NCI-H1436 (cell line): ENCODE results near the gene SPTLC1.

ENCODE experiments used
- DNase-seq: peaks from one replicate; lab custom pipeline; 2025; lab: John Stamatoyannopoulos, UW

Gene SPTLC1

GRCh38 chr9:92095236-92095635 is 20.0 kb downstream of the SPTLC1 start:
- DNase-seq, result no peak

GRCh38 chr9:92094655-92095054 is 20.6 kb downstream of the SPTLC1 start:
- no peak for DNase-seq

- no peak for DNase-seq
These were observed 37.3 kb downstream of the SPTLC1 start for GRCh38 chr9:92077888-92078287.

GRCh38 chr9:92071634-92072033 is 43.6 kb downstream of the SPTLC1 start:
- DNase-seq, result no peak

GRCh38 chr9:92066168-92066567 is 49.0 kb downstream of the SPTLC1 start:
- DNase-seq, result no peak

GRCh38 chr9:92064711-92065110 is 50.5 kb downstream of the SPTLC1 start:
- no peak for DNase-seq

GRCh38 chr9:92061184-92061583 is 54.0 kb downstream of the SPTLC1 start:
- no peak for DNase-seq

GRCh38 chr9:92059661-92060060 is 55.6 kb downstream of the SPTLC1 start:
- no peak for DNase-seq

GRCh38 chr9:92058723-92059444 is 56.3 kb downstream of the SPTLC1 start:
- peak; percentile 34 for DNase-seq

- no peak for DNase-seq
These were observed 57.2 kb downstream of the SPTLC1 start for GRCh38 chr9:92058026-92058425.

GRCh38 chr9:92057226-92057625 is 58.0 kb downstream of the SPTLC1 start:
- DNase-seq, result no peak

GRCh38 chr9:92055624-92056023 is 59.6 kb downstream of the SPTLC1 start:
- DNase-seq, result no peak

- DNase-seq, result no peak
These were observed 66.1 kb downstream of the SPTLC1 start for GRCh38 chr9:92048924-92049625.

- DNase-seq, result no peak
These were observed 67.7 kb downstream of the SPTLC1 start for GRCh38 chr9:92047500-92047899.

- no peak for DNase-seq
These were observed 68.5 kb downstream of the SPTLC1 start for GRCh38 chr9:92046676-92047075.

- DNase-seq, result no peak
These were observed 70.3 kb downstream of the SPTLC1 start for GRCh38 chr9:92044936-92045335.

- DNase-seq, result no peak
These were observed 72.2 kb downstream of the SPTLC1 start for GRCh38 chr9:92043002-92043401.

- DNase-seq, result no peak
These were observed 73.0 kb downstream of the SPTLC1 start for GRCh38 chr9:92042260-92042659.

GRCh38 chr9:92036756-92037155 is 78.5 kb downstream of the SPTLC1 start:
- no peak for DNase-seq

- DNase-seq, result no peak
These were observed 78.8 kb downstream of the SPTLC1 start for GRCh38 chr9:92036411-92036746.

GRCh38 chr9:92035687-92036410 is 79.4 kb downstream of the SPTLC1 start:
- no peak for DNase-seq

- DNase-seq, result no peak
These were observed 80.1 kb downstream of the SPTLC1 start for GRCh38 chr9:92035146-92035545.

- no peak for DNase-seq
These were observed 81.2 kb downstream of the SPTLC1 start for GRCh38 chr9:92033991-92034390.
